Testis (tissue), 3 donors: Measurements from ENCODE around the gene SLC25A41. TPM values are rescaled to one million over a fixed set of nuclear protein-coding genes. Genes with fewer than 3 reads are reported as not detected.

Source experiments
- DNase-seq: peaks from one replicate; pipeline ENCODE4 v3.0.0-alpha.2; 2019
- H3K27ac ChIP-seq, 2 donors: fragments of 200-600 bp; sonication (generic); one replicate each; pipeline ENCODE4 v1.5.1; 2019
- H3K27me3 ChIP-seq: fragments of 200-600 bp; sonication (generic); one replicate; pipeline ENCODE4 v1.5.1; 2019
- H3K36me3 ChIP-seq: fragments of 200-600 bp; sonication (generic); one replicate; pipeline ENCODE4 v1.5.1; 2017; ENCODE audit warnings: low read depth; ENCODE audit errors: missing control alignments
- H3K4me1 ChIP-seq: fragments of 200-600 bp; sonication (generic); one replicate; pipeline ENCODE4 v1.5.1; 2019
- H3K4me3 ChIP-seq, 2 donors: fragments of 200-600 bp; sonication (generic); one replicate each; pipeline ENCODE4 v1.5.1; 2017 to 2019
- H3K9me3 ChIP-seq: fragments of 200-600 bp; sonication (generic); one replicate; pipeline ENCODE4 v1.5.1; 2017
- CTCF ChIP-seq, 3 experiments: fragments of 450-650 bp in 2 of 3; fragments of 200-600 bp in 1 of 3; sonication (generic) in 1 of 3; IDR thresholded peaks; one replicate each; pipeline ENCODE4 v1.5.1; 2016 to 2019; ENCODE audit warnings: antibody characterized with exemption in 3 of 3, mild to moderate bottlenecking in 2 of 3, moderate library complexity in 1 of 3
- POLR2A ChIP-seq: fragments of 450-650 bp; IDR thresholded peaks from one replicate; pipeline ENCODE4 v1.6.1; 2017; ENCODE audit warnings: antibody characterized with exemption, mild to moderate bottlenecking, moderate library complexity
- WGBS, 2 donors: methylation state at CpG; one replicate each; pipeline ENCODE4 v1.1.5; 2018; 5-methylcytosine and 5-hydroxymethylcytosine counted together
- intact Hi-C: fragments of 100-400 bp; cut with DNase I; formaldehyde crosslinking; loops from one replicate; pipeline ENCODE4 v1.15.1; 2023; ENCODE audit warnings: low total_unique reads
- polyA plus RNA-seq: library from polyadenylated mRNA; stranded (reverse); fragments of 350-450 nt; fragmentation: Illumina TruSeq; extraction: RNeasy Lipid Tissue Mini Kit (QIAGEN cat#74804); gene quantifications from one replicate; pipeline ENCODE4 v1.2.3, GENCODE V29; 2014; ENCODE audit warnings: low read depth, low replicate concordance; ENCODE audit not compliant: insufficient read depth
- total RNA-seq, 2 donors: library from RNA; depleted of rRNA; stranded (reverse); fragments of >200 nt; gene quantifications; one replicate each; pipeline ENCODE4 v1.2.3, GENCODE V29; 2016

SLC25A41 gene
- total and polyA plus RNA-seq, 3 donors from 2014 or later = 3.2 to 7.6 (median 3.9) TPM

- Histone ChIP-seq H3K36me3 (no peaks in the 10 kb centered on the region), H3K9me3 (no peaks in the 10 kb centered on the region), H3K27me3 (no peaks in the 10 kb centered on the region), H3K4me1 (no peaks in the 10 kb centered on the region), H3K27ac (no peak overlapping the region), H3K4me3 (no peak overlapping the region)
- no peak for TF ChIP-seq POLR2A
- no peak for TF ChIP-seq CTCF (IDR thresholded peaks at IDR 0.05)
- 85 to 89% methylated on average over 4 of the region's 4 CpGs for WGBS, 2 donors
- DNase-seq = no peak
- intact Hi-C loops = no loop called here
Measured at GRCh38 chr19:6384381-6384780, 49.2 kb downstream of the SLC25A41 start.

- no peak for DNase-seq
- WGBS, 2 donors = 96 to 97% methylated on average over 16 to 19 of the region's 19 CpGs
- TF ChIP-seq POLR2A = no peak
- TF ChIP-seq CTCF (IDR thresholded peaks at IDR 0.05) = no peak
- no peak overlapping the region for H3K4me3 ChIP-seq
- H3K27ac ChIP-seq = no peak overlapping the region
- H3K27me3 ChIP-seq = no peaks in the 10 kb centered on the region
- intact Hi-C loops = no loop called here
- no peaks in the 10 kb centered on the region for H3K9me3 ChIP-seq
- H3K36me3 ChIP-seq = no peaks in the 10 kb centered on the region
- H3K4me1 ChIP-seq = no peaks in the 10 kb centered on the region
Measured at GRCh38 chr19:6383188-6383587, 50.4 kb downstream of the SLC25A41 start.

- Histone ChIP-seq H3K4me1 (no peaks in the 10 kb centered on the region), H3K36me3 (no peaks in the 10 kb centered on the region), H3K9me3 (no peaks in the 10 kb centered on the region), H3K4me3 (no peak overlapping the region), H3K27me3 (no peaks in the 10 kb centered on the region), H3K27ac (no peak overlapping the region)
- TF ChIP-seq POLR2A (no peak), CTCF (IDR thresholded peaks at IDR 0.05) (no peak)
- DNase-seq = no peak
- intact Hi-C loops = no loop called here
- WGBS, 2 donors = 96 to 98% methylated on average over 28 to 31 of the region's 40 CpGs
Measured at GRCh38 chr19:6381030-6381750, 52.4 kb downstream of the SLC25A41 start.

GRCh38 chr19:6379744-6380143, 53.8 kb downstream of the SLC25A41 start:
- Histone ChIP-seq H3K27me3 (no peaks in the 10 kb centered on the region), H3K9me3 (no peaks in the 10 kb centered on the region), H3K4me3 (no peak overlapping the region), H3K27ac (no peak overlapping the region), H3K36me3 (no peaks in the 10 kb centered on the region), H3K4me1 (no peaks in the 10 kb centered on the region)
- intact Hi-C loops = no loop called here
- TF ChIP-seq CTCF (IDR thresholded peaks at IDR 0.05) = no peak
- no peak for TF ChIP-seq POLR2A
- 91 to 97% methylated on average over 3 of the region's 3 CpGs for WGBS, 2 donors
- no peak for DNase-seq

GRCh38 chr19:6378486-6378885, 55.1 kb downstream of the SLC25A41 start:
- no peaks in the 10 kb centered on the region for H3K9me3 ChIP-seq
- TF ChIP-seq CTCF (IDR thresholded peaks at IDR 0.05) (no peak), POLR2A (no peak)
- no peak overlapping the region for H3K27ac ChIP-seq
- no peak for DNase-seq
- H3K4me1 ChIP-seq = peaks cover 8% of the 10 kb centered on the region
- no peaks in the 10 kb centered on the region for H3K27me3 ChIP-seq
- intact Hi-C loops = no loop called here
- 77 to 85% methylated on average over 9 of the region's 9 CpGs for WGBS, 2 donors
- no peak overlapping the region for H3K4me3 ChIP-seq
- no peaks in the 10 kb centered on the region for H3K36me3 ChIP-seq
